HG03521 (cell line): ENCODE data around the gene NINJ1.
"Not testable (repeated sequence)": the region's sequence is repeated elsewhere in the genome, so short reads cannot be mapped to it uniquely, and the experiment has no call there.

Experiments used
- ATAC-seq: cut with Tn5 transposase; IDR thresholded peaks from one replicate; pipeline ENCODE4 v1.9.1; 2021; ENCODE audit warnings: mild to moderate bottlenecking, moderate library complexity; ENCODE audit not compliant: unreplicated experiment

The NINJ1 gene

GRCh38 chr9:93107825-93108161 is 26.3 kb downstream of the NINJ1 start:
- ATAC-seq: no peak

- no peak for ATAC-seq
These were observed 26.8 kb downstream of the NINJ1 start for GRCh38 chr9:93107151-93107824.

GRCh38 chr9:93105620-93106019 is 28.4 kb downstream of the NINJ1 start:
- ATAC-seq: no peak

- ATAC-seq: not testable (repeated sequence)
These were observed 33.0 kb downstream of the NINJ1 start for GRCh38 chr9:93101086-93101485.

GRCh38 chr9:93100276-93100636 is 33.8 kb downstream of the NINJ1 start:
- no peak for ATAC-seq

GRCh38 chr9:93099551-93100275 is 34.3 kb downstream of the NINJ1 start:
- no peak for ATAC-seq

- no peak for ATAC-seq
These were observed 35.7 kb downstream of the NINJ1 start for GRCh38 chr9:93098236-93098946.

- no peak for ATAC-seq
These were observed 36.4 kb downstream of the NINJ1 start for GRCh38 chr9:93097511-93098201.

GRCh38 chr9:93096811-93097382 is 37.2 kb downstream of the NINJ1 start:
- ATAC-seq: no peak

GRCh38 chr9:93096131-93096802 is 37.8 kb downstream of the NINJ1 start, which contains the start of gene CARD19:
CARD19 (plus strand) TSS chr9:93096217; CDS start chr9:93096346, 129 bp downstream.
- peak; percentile 9 for ATAC-seq

GRCh38 chr9:93095205-93096130 is 38.6 kb downstream of the NINJ1 start:
- peak; percentile 57 for ATAC-seq

GRCh38 chr9:93094658-93095204 is 39.3 kb downstream of the NINJ1 start:
- ATAC-seq: no peak

- no peak for ATAC-seq
These were observed 40.0 kb downstream of the NINJ1 start for GRCh38 chr9:93093877-93094657.

- ATAC-seq: no peak
These were observed 40.7 kb downstream of the NINJ1 start for GRCh38 chr9:93093127-93093876.

GRCh38 chr9:93092251-93092991 is 41.6 kb downstream of the NINJ1 start:
- no peak for ATAC-seq

GRCh38 chr9:93091453-93092081 is 42.5 kb downstream of the NINJ1 start:
- no peak for ATAC-seq
